Glutamatergic neuron (in vitro differentiated cells): ENCODE measurements around the gene DYNLRB1. TPM values are rescaled to one million over a fixed set of nuclear protein-coding genes. Genes with fewer than 3 reads are reported as not detected.

Source experiments
- DNase-seq: peaks from one replicate; pipeline ENCODE4 v3.0.0; 2022
- H3K27ac Mint-ChIP-seq: one replicate; pipeline ENCODE4 v1.8.0; 2020; ENCODE audit warnings: mild to moderate bottlenecking, mixed read lengths, inconsistent platforms; ENCODE audit not compliant: unreplicated experiment
- H3K27me3 Mint-ChIP-seq: one replicate; pipeline ENCODE4 v1.8.0; 2020; ENCODE audit warnings: mild to moderate bottlenecking, moderate library complexity, mixed read lengths, inconsistent platforms; ENCODE audit not compliant: unreplicated experiment
- H3K36me3 Mint-ChIP-seq: one replicate; pipeline ENCODE4 v1.8.0; 2020; ENCODE audit warnings: mild to moderate bottlenecking, mixed read lengths, inconsistent platforms; ENCODE audit not compliant: unreplicated experiment
- H3K4me1 Mint-ChIP-seq: one replicate; pipeline ENCODE4 v1.8.0; 2020; ENCODE audit warnings: mild to moderate bottlenecking, low read depth, mixed read lengths, inconsistent platforms; ENCODE audit not compliant: unreplicated experiment
- H3K4me3 Mint-ChIP-seq: one replicate; pipeline ENCODE4 v1.8.0; 2020; ENCODE audit warnings: mild to moderate bottlenecking, mixed read lengths, inconsistent platforms; ENCODE audit not compliant: unreplicated experiment
- H3K9me3 Mint-ChIP-seq: one replicate; pipeline ENCODE4 v1.8.0; 2020; ENCODE audit warnings: mild to moderate bottlenecking, moderate library complexity, mixed read lengths, inconsistent platforms; ENCODE audit not compliant: unreplicated experiment
- total RNA-seq: library from RNA; stranded (reverse); fragmentation: NEBNext Ultra II Directional; extraction: Animal tissue kit (Norgen Biotek cat#: 25700); gene quantifications from one replicate; pipeline ENCODE4 v1.2.1, GENCODE V29; 2021; ENCODE audit not compliant: unreplicated experiment
- TF ChIP-seq, protein P1 (sequence below): fragments of 200-600 bp; sonication (generic); IDR thresholded peaks from one replicate; pipeline ENCODE4 v1.5.0; 2021; ENCODE audit not compliant: partially characterized antibody, unreplicated experiment

DYNLRB1 gene
- total RNA-seq, 1 donor from 2014 or later = 185 TPM

DNA sequence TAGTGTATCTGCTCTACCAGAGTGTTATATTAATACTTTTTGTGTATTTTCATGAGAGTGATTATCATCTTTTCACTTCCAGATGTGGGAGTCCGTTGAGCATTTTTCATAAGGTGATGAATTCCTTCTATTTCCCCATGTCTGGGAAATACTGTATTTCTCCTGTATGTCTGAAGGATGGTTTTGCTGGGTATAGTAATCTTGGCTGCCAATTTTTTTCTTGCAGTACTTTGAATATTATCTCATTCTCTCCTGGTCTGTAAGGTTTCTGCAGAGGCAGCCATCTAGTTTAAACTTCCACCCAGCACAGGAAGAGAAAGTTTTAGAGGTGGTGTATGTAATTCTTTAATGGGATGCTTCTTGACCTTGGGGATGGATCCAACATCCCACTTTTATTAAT lies 15.4 kb upstream of the DYNLRB1 start:
- H3K27me3 Mint-ChIP-seq = peaks cover 1% of the 10 kb centered on the region

DNA sequence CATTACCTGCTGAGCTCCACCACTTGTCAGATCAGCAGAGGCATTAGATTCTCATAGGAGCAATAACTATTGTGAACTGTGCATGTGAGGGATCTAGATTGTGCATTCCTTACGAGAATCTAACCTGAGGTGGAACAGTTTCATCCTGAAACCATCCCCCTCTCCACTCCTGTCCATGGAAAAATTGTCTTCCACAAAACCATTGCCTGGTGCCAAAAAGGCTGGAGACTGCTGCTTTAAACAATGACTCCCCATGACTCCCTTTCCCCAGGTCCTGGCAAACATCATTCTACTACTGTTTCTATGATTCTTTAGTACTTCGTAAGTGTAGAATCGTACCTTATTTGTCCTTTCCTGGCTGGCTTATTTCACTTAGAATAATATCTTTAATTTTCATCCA lies 9.7 kb upstream of the DYNLRB1 start:
- DNase-seq = no peak
- Mint-ChIP-seq H3K4me1 (no peaks in the 10 kb centered on the region), H3K36me3 (no peaks in the 10 kb centered on the region), H3K27me3 (no peaks in the 10 kb centered on the region), H3K4me3 (no peak overlapping the region), H3K27ac (no peak overlapping the region), H3K9me3 (peaks cover 2% of the 10 kb centered on the region)
- TF ChIP-seq, protein P1, sequence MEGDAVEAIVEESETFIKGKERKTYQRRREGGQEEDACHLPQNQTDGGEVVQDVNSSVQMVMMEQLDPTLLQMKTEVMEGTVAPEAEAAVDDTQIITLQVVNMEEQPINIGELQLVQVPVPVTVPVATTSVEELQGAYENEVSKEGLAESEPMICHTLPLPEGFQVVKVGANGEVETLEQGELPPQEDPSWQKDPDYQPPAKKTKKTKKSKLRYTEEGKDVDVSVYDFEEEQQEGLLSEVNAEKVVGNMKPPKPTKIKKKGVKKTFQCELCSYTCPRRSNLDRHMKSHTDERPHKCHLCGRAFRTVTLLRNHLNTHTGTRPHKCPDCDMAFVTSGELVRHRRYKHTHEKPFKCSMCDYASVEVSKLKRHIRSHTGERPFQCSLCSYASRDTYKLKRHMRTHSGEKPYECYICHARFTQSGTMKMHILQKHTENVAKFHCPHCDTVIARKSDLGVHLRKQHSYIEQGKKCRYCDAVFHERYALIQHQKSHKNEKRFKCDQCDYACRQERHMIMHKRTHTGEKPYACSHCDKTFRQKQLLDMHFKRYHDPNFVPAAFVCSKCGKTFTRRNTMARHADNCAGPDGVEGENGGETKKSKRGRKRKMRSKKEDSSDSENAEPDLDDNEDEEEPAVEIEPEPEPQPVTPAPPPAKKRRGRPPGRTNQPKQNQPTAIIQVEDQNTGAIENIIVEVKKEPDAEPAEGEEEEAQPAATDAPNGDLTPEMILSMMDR = no peak

More for the DNA sequence above, 15.4 kb upstream of the DYNLRB1 start:
- Mint-ChIP-seq H3K27ac (no peak overlapping the region), H3K4me3 (no peak overlapping the region), H3K4me1 (no peaks in the 10 kb centered on the region), H3K36me3 (peaks cover 23% of the 10 kb centered on the region), H3K9me3 (peaks cover 7% of the 10 kb centered on the region)
- TF ChIP-seq, protein P1 = no peak
- no peak for DNase-seq

DNA sequence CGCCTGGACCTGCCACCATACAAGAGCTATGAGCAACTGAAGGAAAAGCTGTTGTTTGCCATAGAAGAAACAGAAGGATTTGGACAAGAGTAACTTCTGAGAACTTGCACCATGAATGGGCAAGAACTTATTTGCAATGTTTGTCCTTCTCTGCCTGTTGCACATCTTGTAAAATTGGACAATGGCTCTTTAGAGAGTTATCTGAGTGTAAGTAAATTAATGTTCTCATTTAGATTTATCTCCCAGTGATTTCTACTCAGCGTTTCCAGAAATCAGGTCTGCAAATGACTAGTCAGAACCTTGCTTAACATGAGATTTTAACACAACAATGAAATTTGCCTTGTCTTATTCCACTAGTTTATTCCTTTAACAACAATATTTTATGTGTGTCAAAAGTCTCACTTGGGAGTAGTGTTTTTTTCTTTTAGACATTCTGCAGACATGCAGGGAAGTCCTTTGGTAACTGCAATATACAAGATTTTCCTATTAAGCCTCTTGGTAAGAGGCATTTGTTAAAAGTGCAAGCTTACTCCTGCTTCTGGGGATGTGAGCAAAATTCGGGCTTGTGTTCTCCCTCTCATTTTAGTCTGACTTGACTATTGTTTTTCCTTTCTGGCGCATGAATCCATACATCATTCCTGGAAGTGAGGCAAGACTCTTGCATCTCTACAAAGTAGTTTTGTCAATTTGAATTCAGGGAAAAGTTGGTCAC lies 8.4 kb upstream of the DYNLRB1 start:
- Mint-ChIP-seq H3K27ac (no peak overlapping the region), H3K4me3 (no peak overlapping the region)
- TF ChIP-seq, protein P1 = no peak

DNA sequence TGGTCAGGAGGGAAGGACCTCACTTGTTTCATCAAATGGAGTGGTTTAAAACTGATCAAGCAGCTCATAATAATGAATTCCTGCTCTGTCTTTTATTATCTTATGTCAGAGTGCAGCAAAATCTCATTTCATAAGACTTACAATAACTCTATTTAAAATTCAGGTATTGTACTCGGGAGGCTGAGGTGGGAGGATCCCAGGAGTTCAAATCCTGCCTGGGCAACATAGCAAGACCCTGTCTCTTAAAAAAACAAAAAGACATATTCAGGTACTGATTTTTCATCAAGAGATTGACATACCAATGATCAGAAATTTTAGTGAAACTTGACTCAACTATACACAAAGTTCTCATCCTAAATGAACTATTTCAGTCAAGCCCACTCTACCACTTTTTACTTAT lies 5.6 kb upstream of the DYNLRB1 start:
- Mint-ChIP-seq H3K36me3 (no peaks in the 10 kb centered on the region), H3K9me3 (peaks cover 5% of the 10 kb centered on the region), H3K27me3 (no peaks in the 10 kb centered on the region), H3K4me3 (no peak overlapping the region), H3K4me1 (peaks cover 11% of the 10 kb centered on the region), H3K27ac (no peak overlapping the region)
- TF ChIP-seq, protein P1 = no peak
- no peak for DNase-seq

More for the DNA sequence above, 8.4 kb upstream of the DYNLRB1 start:
- H3K27me3 Mint-ChIP-seq = no peaks in the 10 kb centered on the region
- H3K36me3 Mint-ChIP-seq = no peaks in the 10 kb centered on the region
- DNase-seq = no peak
- H3K4me1 Mint-ChIP-seq = no peaks in the 10 kb centered on the region
- peaks cover 2% of the 10 kb centered on the region for H3K9me3 Mint-ChIP-seq

DNA sequence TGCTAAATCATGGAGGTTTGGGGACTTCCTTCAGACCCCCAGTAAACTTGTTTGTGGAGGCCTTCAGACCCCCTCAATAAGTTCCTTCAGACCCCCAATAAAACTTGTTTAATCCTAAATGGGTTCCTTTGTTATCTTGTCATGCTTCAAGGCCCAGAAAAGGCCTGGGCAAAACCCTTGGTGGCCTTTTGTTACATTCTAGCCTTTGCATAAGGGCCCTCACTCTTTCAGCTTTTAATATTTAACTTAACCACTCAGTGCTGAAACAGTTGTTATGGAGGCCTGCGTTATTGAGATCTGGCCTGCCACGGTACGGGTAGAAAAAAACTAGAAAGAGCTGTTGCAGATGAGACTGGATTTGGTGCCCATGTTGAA lies 4.3 kb upstream of the DYNLRB1 start:
- Mint-ChIP-seq H3K9me3 (peaks cover 14% of the 10 kb centered on the region), H3K4me3 (no peak overlapping the region), H3K27ac (no peak overlapping the region), H3K4me1 (peaks cover 11% of the 10 kb centered on the region), H3K27me3 (peaks cover 7% of the 10 kb centered on the region), H3K36me3 (no peaks in the 10 kb centered on the region)
- TF ChIP-seq, protein P1 = no peak
- DNase-seq = no peak
